Umbilical cord (tissue), 2 donors: ENCODE measurements around the gene TMEM200A. TPM values are rescaled to one million over a fixed set of nuclear protein-coding genes. Genes with fewer than 3 reads are reported as not detected.

Experiments used
- DNase-seq: peaks from one replicate; pipeline ENCODE4 v3.0.0-alpha.2; 2015; ENCODE audit warnings: low spot score
- total RNA-seq: library from RNA; depleted of rRNA; stranded (reverse); fragments of >200 nt; gene quantifications from one replicate; pipeline ENCODE4 v1.2.3, GENCODE V29; 2014; ENCODE audit warnings: low replicate concordance; ENCODE audit not compliant: insufficient read depth

Gene TMEM200A
- total RNA-seq, 1 donor from 2014 or later, result 22.1 TPM

GRCh38 chr6:130486417-130486816, 120.6 kb downstream of the TMEM200A start:
- no peak for DNase-seq

GRCh38 chr6:130489514-130489913, 123.7 kb downstream of the TMEM200A start:
- no peak for DNase-seq

Other genes starting within 250 kb of the TMEM200A start
- 9.1 TPM for gene SAMD3, start 143.1 kb upstream of the TMEM200A start, total RNA-seq